Umbilical cord (tissue), 2 donors: Measurements from ENCODE around the gene ADGRG3. TPM values are rescaled to one million over a fixed set of nuclear protein-coding genes. Genes with fewer than 3 reads are reported as not detected.

Source experiments
- DNase-seq: peaks from one replicate; pipeline ENCODE4 v3.0.0-alpha.2; 2015; ENCODE audit warnings: low spot score
- total RNA-seq: library from RNA; depleted of rRNA; stranded (reverse); fragments of >200 nt; gene quantifications from one replicate; pipeline ENCODE4 v1.2.3, GENCODE V29; 2014; ENCODE audit warnings: low replicate concordance; ENCODE audit not compliant: insufficient read depth

Gene ADGRG3
- total RNA-seq, 1 donor from 2014 or later, result not detected

- peak; percentile 100 for DNase-seq
These were observed 67.0 kb downstream of the ADGRG3 start for GRCh38 chr16:57734925-57735754.

GRCh38 chr16:57735755-57736418 lies 67.8 kb downstream of the ADGRG3 start, which contains the start of gene KATNB1:
TSS of gene KATNB1 (plus strand) at chr16:57735770. CDS start at chr16:57737244, 1,474 bp downstream.
- peak; percentile 31 for DNase-seq

GRCh38 chr16:57736419-57737351 lies 68.6 kb downstream of the ADGRG3 start:
- DNase-seq, result peak; percentile 90

GRCh38 chr16:57738844-57739243 lies 70.7 kb downstream of the ADGRG3 start:
- no peak for DNase-seq

Other genes starting within 250 kb of the ADGRG3 start
- 26.0 TPM for gene CIAPIN1, start 220.9 kb upstream of the ADGRG3 start, total RNA-seq
- 25.3 TPM for gene COQ9, start 220.8 kb upstream of the ADGRG3 start, total RNA-seq
- gene POLR2C, start 205.6 kb upstream of the ADGRG3 start, total RNA-seq, result 67.2 TPM
- gene DOK4, start 181.8 kb upstream of the ADGRG3 start, total RNA-seq, result 22.4 TPM
- gene CCDC102A, start 131.7 kb upstream of the ADGRG3 start, total RNA-seq, result 13.5 TPM
- 1.2 TPM for gene ADGRG5, start 125.7 kb upstream of the ADGRG3 start, total RNA-seq
- gene ADGRG1, start 39.7 kb upstream of the ADGRG3 start, total RNA-seq, result 8.9 TPM
- 0.96 TPM for gene DRC7, start 26.5 kb downstream of the ADGRG3 start, total RNA-seq
- 8.4 TPM for gene KATNB1, start 67.5 kb downstream of the ADGRG3 start, total RNA-seq
- gene KIFC3, start 134.2 kb downstream of the ADGRG3 start, total RNA-seq, result 40.7 TPM